Osteoblast (primary cell): ENCODE data around the gene PBX1. TPM values are rescaled to one million over a fixed set of nuclear protein-coding genes. Genes with fewer than 3 reads are reported as not detected.

Experiments used
- DNase-seq: peaks from one replicate; pipeline ENCODE4 v3.0.0; 2011; ENCODE audit warnings: low spot score, mixed read lengths; ENCODE audit not compliant: insufficient read length; ENCODE audit errors: missing footprints
- H2AFZ ChIP-seq: 2 replicates; pipeline ENCODE4 v1.6.0; 2011; ENCODE audit warnings: mild to moderate bottlenecking, low read length
- H3K27ac ChIP-seq: 2 replicates; pipeline ENCODE4 v1.5.1; 2011; ENCODE audit warnings: mild to moderate bottlenecking, low read depth, low read length, moderate library complexity
- H3K27me3 ChIP-seq: 2 replicates; pipeline ENCODE4 v1.6.0; 2012; ENCODE audit warnings: mild to moderate bottlenecking, control low read depth, inconsistent platforms, low read length, moderate library complexity; ENCODE audit not compliant: insufficient read depth
- H3K36me3 ChIP-seq: 2 replicates; pipeline ENCODE4 v1.5.1; 2011; ENCODE audit warnings: mild to moderate bottlenecking, low read length, control low read depth, moderate library complexity; ENCODE audit not compliant: insufficient read depth
- H3K4me1 ChIP-seq: 2 replicates; pipeline ENCODE4 v1.5.1; 2011; ENCODE audit warnings: mild to moderate bottlenecking, low read length, control low read depth, moderate library complexity; ENCODE audit not compliant: insufficient read depth
- H3K4me2 ChIP-seq: 2 replicates; pipeline ENCODE4 v1.6.0; 2011; ENCODE audit warnings: mild to moderate bottlenecking, low read length; ENCODE audit not compliant: insufficient read depth
- H3K4me3 ChIP-seq: fragments of 200-600 bp; sonication (generic); 3 replicates; pipeline ENCODE4 v1.5.1; 2012; ENCODE audit warnings: mild to moderate bottlenecking, low read length, inconsistent platforms; ENCODE audit not compliant: insufficient read depth
- H3K79me2 ChIP-seq: 2 replicates; pipeline ENCODE4 v1.6.0; 2012; ENCODE audit warnings: mild to moderate bottlenecking, low read length, control low read depth, inconsistent platforms; ENCODE audit not compliant: insufficient read depth
- H3K9me3 ChIP-seq: 2 replicates; pipeline ENCODE4 v1.5.1; 2011; ENCODE audit warnings: low read depth, low read length, control low read depth
- H4K20me1 ChIP-seq: 2 replicates; pipeline ENCODE4 v1.6.0; 2012; ENCODE audit warnings: mild to moderate bottlenecking, low read length, control low read depth; ENCODE audit not compliant: insufficient read depth
- CTCF ChIP-seq: IDR thresholded peaks from 2 replicates; pipeline ENCODE4 v1.5.1; 2011; ENCODE audit warnings: mild to moderate bottlenecking, low read depth, low read length, moderate library complexity; ENCODE audit errors: extremely low read depth
- total RNA-seq: library from RNA; depleted of rRNA; stranded (reverse); fragments of >200 nt; gene quantifications from 2 replicates; pipeline ENCODE4 v1.2.3, GENCODE V29; 2012

The PBX1 gene
- total RNA-seq, 1 donor = 10.1 TPM

- Histone ChIP-seq H3K4me2 (no peak overlapping the region), H3K27ac (no peak overlapping the region)
- peak; percentile 97 for DNase-seq
Measured at GRCh38 chr1:164794356-164794755, 235.4 kb downstream of the PBX1 start.

DNA sequence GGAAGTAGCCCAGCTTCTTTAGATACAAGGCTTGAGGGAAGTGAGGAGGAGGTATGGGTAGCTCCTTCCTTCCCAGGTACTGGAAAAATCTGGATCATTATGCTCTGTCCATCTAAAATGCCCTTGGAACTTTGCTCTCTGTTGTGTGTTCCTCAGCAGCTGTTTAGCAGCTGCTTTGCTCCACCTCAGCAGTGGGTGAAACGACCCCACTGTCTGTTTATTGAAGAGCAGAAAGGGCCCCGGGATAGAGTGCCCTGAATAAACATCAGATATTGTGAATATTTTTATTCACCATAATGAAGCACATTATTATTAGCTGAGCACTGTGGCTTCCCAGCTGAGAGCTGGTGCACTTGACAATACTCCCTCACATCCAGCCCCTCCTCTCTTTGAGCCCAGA lies 237.9 kb downstream of the PBX1 start:
- no peaks in the 10 kb centered on the region for H3K36me3 ChIP-seq
- no peak overlapping the region for H2AFZ ChIP-seq
- H3K27ac ChIP-seq = no peak overlapping the region
- peaks cover 7% of the 10 kb centered on the region for H3K4me1 ChIP-seq
- no peak for TF ChIP-seq CTCF
- H3K27me3 ChIP-seq = no peaks in the 10 kb centered on the region
- H3K79me2 ChIP-seq = no peaks in the 10 kb centered on the region
- H4K20me1 ChIP-seq = no peaks in the 10 kb centered on the region
- no peak overlapping the region for H3K4me2 ChIP-seq
- no peak overlapping the region for H3K4me3 ChIP-seq
- H3K9me3 ChIP-seq = no peaks in the 10 kb centered on the region
- DNase-seq = no peak

More at GRCh38 chr1:164794356-164794755, 235.4 kb downstream of the PBX1 start:
- no peaks in the 10 kb centered on the region for H3K27me3 ChIP-seq
- no peaks in the 10 kb centered on the region for H3K36me3 ChIP-seq
- H3K4me3 ChIP-seq = no peak overlapping the region
- H3K9me3 ChIP-seq = no peaks in the 10 kb centered on the region
- no peak overlapping the region for H2AFZ ChIP-seq
- H3K79me2 ChIP-seq = no peaks in the 10 kb centered on the region
- no peaks in the 10 kb centered on the region for H4K20me1 ChIP-seq
- TF ChIP-seq CTCF = no peak
- H3K4me1 ChIP-seq = peaks cover 7% of the 10 kb centered on the region

GRCh38 chr1:164801246-164801731 lies 242.3 kb downstream of the PBX1 start:
- Histone ChIP-seq H3K4me2 (no peak overlapping the region), H3K4me3 (no peak overlapping the region), H3K27me3 (no peaks in the 10 kb centered on the region), H3K4me1 (peaks cover 6% of the 10 kb centered on the region), H3K36me3 (no peaks in the 10 kb centered on the region), H2AFZ (no peak overlapping the region), H4K20me1 (no peaks in the 10 kb centered on the region), H3K27ac (no peak overlapping the region), H3K9me3 (no peaks in the 10 kb centered on the region), H3K79me2 (no peaks in the 10 kb centered on the region)
- DNase-seq = no peak
- TF ChIP-seq CTCF = no peak

- Histone ChIP-seq H3K27ac (no peak overlapping the region), H3K4me1 (peaks cover 6% of the 10 kb centered on the region), H3K4me3 (no peak overlapping the region), H3K4me2 (no peak overlapping the region), H3K36me3 (no peaks in the 10 kb centered on the region), H4K20me1 (no peaks in the 10 kb centered on the region), H3K9me3 (no peaks in the 10 kb centered on the region), H3K79me2 (no peaks in the 10 kb centered on the region), H2AFZ (no peak overlapping the region), H3K27me3 (no peaks in the 10 kb centered on the region)
- no peak for TF ChIP-seq CTCF
- DNase-seq = no peak
Measured at GRCh38 chr1:164801791-164802502, 243.0 kb downstream of the PBX1 start.
